NCI-H82 treated with DMSO at 0.1 percent for 48 hours (cell line): ENCODE data around the gene SMOC1.

ENCODE experiments used
- DNase-seq: peaks from one replicate; lab custom pipeline; 2025; ENCODE audit not compliant: unreplicated experiment; lab: John Stamatoyannopoulos, UW

Gene SMOC1

GRCh38 chr14:69937367-69938081, 58.3 kb downstream of the SMOC1 start:
- no peak for DNase-seq

- DNase-seq = no peak
These were observed 59.5 kb downstream of the SMOC1 start for GRCh38 chr14:69938751-69939150.

GRCh38 chr14:69941768-69942742, 62.8 kb downstream of the SMOC1 start:
- DNase-seq = no peak

GRCh38 chr14:69943084-69943780, 64.0 kb downstream of the SMOC1 start:
- DNase-seq = no peak

- DNase-seq = no peak
These were observed 66.1 kb downstream of the SMOC1 start for GRCh38 chr14:69945347-69945746.

GRCh38 chr14:69945912-69946311, 66.7 kb downstream of the SMOC1 start:
- DNase-seq = no peak

GRCh38 chr14:69948351-69948750, 69.1 kb downstream of the SMOC1 start:
- peak; percentile 71 for DNase-seq

GRCh38 chr14:69951263-69951662, 72.0 kb downstream of the SMOC1 start:
- DNase-seq = no peak

- DNase-seq = no peak
These were observed 72.7 kb downstream of the SMOC1 start for GRCh38 chr14:69951935-69952334.

GRCh38 chr14:69953266-69953915, 74.2 kb downstream of the SMOC1 start:
- no peak for DNase-seq

GRCh38 chr14:69955855-69956845, 76.9 kb downstream of the SMOC1 start:
- no peak for DNase-seq

GRCh38 chr14:69956970-69957369, 77.8 kb downstream of the SMOC1 start:
- no peak for DNase-seq

- no peak for DNase-seq
These were observed 78.8 kb downstream of the SMOC1 start for GRCh38 chr14:69957986-69958385.

GRCh38 chr14:69959136-69959535, 79.9 kb downstream of the SMOC1 start:
- DNase-seq = no peak

- DNase-seq = no peak
These were observed 81.1 kb downstream of the SMOC1 start for GRCh38 chr14:69960296-69960695.

GRCh38 chr14:69963966-69964365, 84.8 kb downstream of the SMOC1 start:
- no peak for DNase-seq

GRCh38 chr14:69964841-69965240, 85.6 kb downstream of the SMOC1 start:
- no peak for DNase-seq

GRCh38 chr14:69968132-69968531, 88.9 kb downstream of the SMOC1 start:
- no peak for DNase-seq

GRCh38 chr14:69968681-69969080, 89.5 kb downstream of the SMOC1 start:
- no peak for DNase-seq

GRCh38 chr14:69972755-69973154, 93.5 kb downstream of the SMOC1 start:
- DNase-seq = no peak
